Neutrophil (primary cell): ENCODE results near the gene NOTO.
A peak's percentile ranks its signal among the peaks of the same experiment; 100 is the strongest.

ENCODE experiments used
- H3K27ac ChIP-seq: fragments of 200-600 bp; sonication (generic); 2 replicates; pipeline ENCODE4 v1.5.1; 2016; ENCODE audit warnings: mild to moderate bottlenecking, moderate library complexity
- H3K27me3 ChIP-seq: fragments of 200-600 bp; sonication (generic); 2 replicates; pipeline ENCODE4 v1.6.0; 2016; ENCODE audit warnings: mild to moderate bottlenecking
- H3K36me3 ChIP-seq: fragments of 200-600 bp; sonication (generic); 2 replicates; pipeline ENCODE4 v1.5.1; 2017
- H3K4me1 ChIP-seq, 2 experiments: fragments of 200-600 bp in 1 of 2; sonication (generic) in 1 of 2; 1 replicate in 1 of 2; 2 replicates in 1 of 2; pipeline versions ENCODE4 v1.5.1 to v1.6.1; 2013 to 2016; ENCODE audit warnings: low read depth in 1 of 2, low read length in 1 of 2, mild to moderate bottlenecking in 1 of 2, moderate library complexity in 1 of 2; ENCODE audit not compliant: control insufficient read depth in 1 of 2, insufficient read depth in 1 of 2
- H3K4me3 ChIP-seq, 2 experiments: fragments of 200-600 bp in 1 of 2; sonication (generic) in 1 of 2; 1 replicate in 1 of 2; 2 replicates in 1 of 2; pipeline ENCODE4 v1.5.1; 2013 to 2016; ENCODE audit warnings: low read depth in 1 of 2, low read length in 1 of 2, mild to moderate bottlenecking in 1 of 2, moderate library complexity in 1 of 2
- H3K9me3 ChIP-seq: fragments of 200-600 bp; sonication (generic); 2 replicates; pipeline ENCODE4 v1.5.1; 2016
- CTCF ChIP-seq: fragments of 200-600 bp; sonication (generic); IDR thresholded peaks from 2 replicates; pipeline ENCODE4 v1.5.1; 2016; ENCODE audit warnings: antibody characterized with exemption

The NOTO gene

GRCh38 chr2:73227086-73227485 is 24.7 kb downstream of the NOTO start:
- Histone ChIP-seq H3K27me3 (no peaks in the 10 kb centered on the region), H3K36me3 (peaks cover 21% of the 10 kb centered on the region), H3K9me3 (no peaks in the 10 kb centered on the region), H3K27ac (no peak overlapping the region), H3K4me3 (no peak overlapping the region), H3K4me1 (no peaks in the 10 kb centered on the region)
- TF ChIP-seq CTCF: no peak

GRCh38 chr2:73228631-73229030 is 26.3 kb downstream of the NOTO start:
- peaks cover 21% of the 10 kb centered on the region for H3K36me3 ChIP-seq
- H3K9me3 ChIP-seq: no peaks in the 10 kb centered on the region
- no peaks in the 10 kb centered on the region for H3K27me3 ChIP-seq
- H3K4me3 ChIP-seq: no peak overlapping the region
- H3K4me1 ChIP-seq: peaks cover 8 to 9% of the 10 kb centered on the region in 2 experiments
- TF ChIP-seq CTCF: no peak
- no peak overlapping the region for H3K27ac ChIP-seq

GRCh38 chr2:73232403-73233153 is 30.2 kb downstream of the NOTO start:
- Histone ChIP-seq H3K4me3 (peak overlapping the region; percentile 96 to 100), H3K9me3 (no peaks in the 10 kb centered on the region), H3K4me1 (peaks cover 23 to 25% of the 10 kb centered on the region in 2 experiments), H3K27me3 (no peaks in the 10 kb centered on the region), H3K27ac (peak overlapping the region; percentile 82), H3K36me3 (peaks cover 14% of the 10 kb centered on the region)
- TF ChIP-seq CTCF: no peak

DNA sequence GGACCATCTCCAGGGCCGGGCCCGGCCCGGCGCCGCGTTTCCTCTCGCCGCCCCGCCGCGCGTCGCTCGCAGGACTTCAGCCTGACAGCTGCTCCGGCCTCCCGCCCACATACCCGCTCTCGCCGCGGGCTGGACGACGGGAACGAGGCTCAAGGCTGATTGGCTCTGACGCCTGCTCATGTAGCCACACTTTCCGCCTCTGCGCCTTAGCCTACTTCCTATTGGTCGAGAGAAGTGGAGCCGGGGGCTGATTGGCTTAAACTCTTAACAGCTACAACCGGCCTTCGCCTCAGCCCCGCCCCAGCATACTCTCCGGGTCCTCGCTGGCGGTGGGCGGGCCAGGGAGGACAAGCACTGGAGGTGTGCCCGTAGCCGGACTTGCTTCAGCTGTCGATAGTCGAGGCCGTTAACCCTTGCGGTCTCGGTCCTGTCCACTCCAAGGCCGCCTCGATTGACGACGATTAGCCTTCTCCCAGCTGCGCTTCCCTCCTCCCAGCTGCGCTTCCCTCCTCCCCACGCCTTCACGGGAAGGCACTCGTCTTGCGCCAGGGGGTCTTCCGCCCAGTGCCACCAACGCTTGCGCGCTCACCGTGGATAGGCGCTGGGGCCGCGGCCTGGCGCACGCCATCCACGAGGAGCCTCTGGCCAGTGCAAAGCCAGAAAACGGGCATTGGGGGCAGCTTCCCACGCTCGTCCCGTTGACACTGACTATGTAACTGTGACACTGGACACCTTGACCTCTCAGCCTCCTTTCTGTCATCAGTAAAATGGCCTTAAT is 31.0 kb downstream of the NOTO start, which contains the start of gene PRADC1:
TSS of gene PRADC1 (minus strand) at position 86 of the 778 bp plus-strand sequence. CDS start at position 7, 79 bp downstream.
- TF ChIP-seq CTCF: peak; percentile 43
- H3K4me3 ChIP-seq: peak within 1 kb of the TSS; percentile 96 to 100
- peak within 1 kb of the TSS; percentile 82 for H3K27ac ChIP-seq
- peaks cover 23 to 25% of the 10 kb centered on the region in 2 experiments for H3K4me1 ChIP-seq
- no peaks in the 10 kb centered on the region for H3K9me3 ChIP-seq
- peaks cover 7% of the 10 kb centered on the region for H3K36me3 ChIP-seq
- no peaks in the 10 kb centered on the region for H3K27me3 ChIP-seq

- H3K36me3 ChIP-seq: peaks cover 2% of the 10 kb centered on the region
- H3K9me3 ChIP-seq: no peaks in the 10 kb centered on the region
- H3K4me3 ChIP-seq: peak within 1 kb of the TSS; percentile 96 to 100
- H3K4me1 ChIP-seq: peaks cover 23 to 25% of the 10 kb centered on the region in 2 experiments
- no peak for TF ChIP-seq CTCF
- peak within 1 kb of the TSS; percentile 82 for H3K27ac ChIP-seq
- H3K27me3 ChIP-seq: no peaks in the 10 kb centered on the region
Observed at GRCh38 chr2:73233932-73234832, 31.8 kb downstream of the NOTO start, which contains the start of gene CCT7. TSS of gene CCT7 (plus strand) at chr2:73234308. CDS start at chr2:73234379, 71 bp downstream.
